GM18867 (cell line): ENCODE results near the gene NAPEPLD.
"Not testable (repeated sequence)": the region's sequence is repeated elsewhere in the genome, so short reads cannot be mapped to it uniquely, and the experiment has no call there.

Experiments
- ATAC-seq: cut with Tn5 transposase; IDR thresholded peaks from one replicate; pipeline ENCODE4 v1.9.1; 2021; ENCODE audit warnings: mild to moderate bottlenecking, moderate library complexity; ENCODE audit not compliant: unreplicated experiment

NAPEPLD gene

DNA sequence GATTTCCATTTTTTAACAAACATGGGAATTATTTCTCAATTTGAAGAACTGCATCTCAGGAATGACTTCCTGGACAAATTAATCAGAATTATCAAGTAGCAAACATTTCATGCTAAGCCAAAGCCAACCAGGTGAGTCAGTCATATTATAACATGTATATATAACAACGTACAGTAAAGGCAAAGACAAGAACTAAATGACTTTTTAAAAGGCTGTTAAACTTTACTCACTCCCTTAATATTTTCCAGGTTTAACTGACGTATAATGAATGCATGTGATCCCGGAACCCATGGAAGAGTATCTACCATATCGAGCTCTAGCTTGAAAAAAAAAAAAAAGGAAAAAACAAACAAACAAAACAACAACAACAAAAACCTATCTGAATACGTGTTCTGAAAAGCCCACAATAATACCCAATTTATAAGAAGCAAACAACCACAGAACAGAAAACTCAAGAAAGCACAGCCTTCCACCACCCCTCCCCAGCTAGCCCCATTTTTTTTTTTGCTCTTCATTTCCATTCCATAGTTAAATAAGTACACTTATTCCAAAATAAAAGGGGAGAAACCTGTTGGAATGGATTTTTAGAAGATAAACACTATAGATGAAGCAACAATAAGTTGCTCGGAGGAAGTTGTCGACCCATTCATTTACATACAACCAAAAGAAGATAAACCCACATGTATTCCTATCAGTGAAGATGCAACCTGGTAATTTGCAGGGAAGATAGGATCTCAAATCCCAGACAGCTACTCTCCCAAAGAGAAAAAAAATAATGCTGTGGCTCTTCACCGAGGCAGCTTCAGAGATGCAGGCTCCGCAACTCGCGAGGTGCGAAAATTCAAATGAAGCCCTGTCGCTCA lies 537 bp downstream of the NAPEPLD start:
- no peak for ATAC-seq

DNA sequence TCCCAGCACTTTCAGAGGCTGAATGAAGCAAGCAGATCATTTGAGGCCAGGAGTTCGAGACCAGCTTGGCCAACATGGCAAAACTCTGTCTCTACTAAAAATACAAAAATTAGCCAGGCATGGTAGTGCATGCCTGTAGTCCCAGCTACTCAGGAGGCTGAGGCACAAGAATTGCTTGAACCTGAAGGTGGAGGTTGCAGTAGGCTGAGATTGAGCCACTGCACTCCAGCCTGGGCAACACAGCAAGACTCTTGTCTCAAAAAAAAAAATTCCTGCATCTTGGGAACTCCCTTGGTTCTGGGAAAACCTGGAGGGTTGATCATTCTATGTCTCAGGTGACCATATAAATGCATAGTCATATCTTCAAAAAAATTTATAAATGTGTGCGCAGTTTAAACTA lies 4.1 kb downstream of the NAPEPLD start:
- ATAC-seq = not testable (repeated sequence)

DNA sequence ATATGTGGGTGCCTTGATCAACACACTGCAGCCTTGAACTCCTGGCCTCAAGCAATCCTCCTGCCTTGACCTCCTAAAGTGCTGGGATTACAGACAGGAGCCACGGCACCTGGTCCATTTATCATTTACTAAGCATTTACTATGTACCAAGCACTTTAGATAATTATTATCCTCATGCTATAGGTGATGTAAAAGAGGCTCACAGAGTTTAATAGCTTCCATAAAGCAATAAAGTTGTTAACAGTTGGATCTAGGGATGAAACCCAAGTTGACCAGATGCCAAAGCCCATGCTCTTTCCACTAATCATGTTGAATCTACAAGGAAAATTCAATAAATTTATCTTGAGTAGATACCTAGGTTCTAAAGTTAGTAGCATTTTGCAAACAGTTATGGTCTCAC lies 5.0 kb downstream of the NAPEPLD start:
- no peak for ATAC-seq

DNA sequence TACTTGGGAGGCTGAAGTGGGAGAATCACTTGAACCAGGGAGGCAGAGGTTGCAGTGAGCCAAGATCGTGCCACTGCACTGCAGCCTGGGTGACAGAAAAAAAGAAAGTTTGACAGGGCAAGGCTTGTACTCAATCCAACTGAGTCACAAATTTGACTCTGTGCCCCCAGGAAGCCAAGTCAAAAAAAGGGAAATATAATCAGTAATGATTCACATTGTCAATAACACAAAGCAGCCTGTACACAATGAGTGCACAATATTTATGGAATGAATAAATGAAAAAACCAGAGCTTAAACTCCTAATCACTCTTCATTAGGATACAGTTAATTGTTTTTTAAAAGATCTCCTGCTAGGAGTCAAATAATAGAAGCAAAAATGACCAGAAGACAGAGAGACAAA lies 6.4 kb downstream of the NAPEPLD start:
- ATAC-seq = no peak

GRCh38 chr7:103141753-103142404 lies 7.0 kb downstream of the NAPEPLD start:
- ATAC-seq = no peak

- no peak for ATAC-seq
Observed at GRCh38 chr7:103140685-103141084, 8.2 kb downstream of the NAPEPLD start.

DNA sequence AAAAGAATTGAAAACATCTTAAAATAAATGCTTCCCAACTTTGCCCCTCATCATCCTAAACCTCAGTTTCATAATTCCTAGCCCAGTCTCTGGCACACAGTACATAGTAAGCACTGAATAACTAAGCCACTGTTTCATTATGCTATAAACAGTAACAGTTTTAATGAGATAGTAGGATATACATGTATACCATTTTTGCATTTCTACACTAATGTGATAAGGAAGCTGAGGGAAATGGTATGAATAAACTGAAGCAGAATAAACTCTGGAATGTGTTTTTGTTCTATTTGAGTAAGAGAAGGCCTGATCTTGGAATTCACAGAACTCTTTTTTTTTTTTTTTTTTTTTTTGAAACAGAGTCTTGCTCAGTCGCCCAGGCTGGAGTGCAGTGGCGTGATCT lies 8.8 kb downstream of the NAPEPLD start:
- ATAC-seq = no peak

- no peak for ATAC-seq
Observed at GRCh38 chr7:103134836-103135554, 13.9 kb downstream of the NAPEPLD start.

DNA sequence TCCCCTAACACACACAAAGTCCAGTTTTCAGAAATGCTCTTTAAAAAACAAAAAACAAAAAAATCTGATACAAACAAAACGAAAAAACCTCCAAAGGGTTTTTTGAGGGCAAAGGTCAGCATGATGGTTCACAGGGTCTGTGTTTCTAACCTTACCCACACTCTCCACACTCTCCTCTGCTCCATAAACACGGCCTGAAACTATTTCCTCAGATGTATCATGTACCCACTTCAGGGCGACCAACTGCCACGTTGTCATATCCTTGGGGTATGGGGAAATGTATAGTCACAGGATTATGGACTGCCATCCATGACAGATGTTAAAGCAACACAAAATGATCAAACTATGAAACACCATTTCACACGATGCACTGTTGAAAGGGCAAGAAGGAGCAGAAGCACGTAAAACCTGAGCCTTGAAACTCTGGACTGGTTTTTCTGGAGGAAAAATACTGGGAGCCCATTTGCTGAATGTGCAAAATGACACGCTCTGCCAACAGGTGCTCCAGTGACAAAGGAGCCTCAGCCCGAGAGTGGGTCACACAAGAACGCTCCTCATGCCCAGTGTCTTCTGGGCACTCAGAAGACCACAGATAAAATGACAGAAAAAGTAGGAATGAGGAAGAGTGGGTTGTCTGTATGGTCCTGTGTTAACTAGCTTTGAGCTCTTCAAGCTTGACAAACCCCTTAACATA lies 15.8 kb downstream of the NAPEPLD start:
- no peak for ATAC-seq

GRCh38 chr7:103130901-103131624 lies 17.8 kb downstream of the NAPEPLD start:
- no peak for ATAC-seq

DNA sequence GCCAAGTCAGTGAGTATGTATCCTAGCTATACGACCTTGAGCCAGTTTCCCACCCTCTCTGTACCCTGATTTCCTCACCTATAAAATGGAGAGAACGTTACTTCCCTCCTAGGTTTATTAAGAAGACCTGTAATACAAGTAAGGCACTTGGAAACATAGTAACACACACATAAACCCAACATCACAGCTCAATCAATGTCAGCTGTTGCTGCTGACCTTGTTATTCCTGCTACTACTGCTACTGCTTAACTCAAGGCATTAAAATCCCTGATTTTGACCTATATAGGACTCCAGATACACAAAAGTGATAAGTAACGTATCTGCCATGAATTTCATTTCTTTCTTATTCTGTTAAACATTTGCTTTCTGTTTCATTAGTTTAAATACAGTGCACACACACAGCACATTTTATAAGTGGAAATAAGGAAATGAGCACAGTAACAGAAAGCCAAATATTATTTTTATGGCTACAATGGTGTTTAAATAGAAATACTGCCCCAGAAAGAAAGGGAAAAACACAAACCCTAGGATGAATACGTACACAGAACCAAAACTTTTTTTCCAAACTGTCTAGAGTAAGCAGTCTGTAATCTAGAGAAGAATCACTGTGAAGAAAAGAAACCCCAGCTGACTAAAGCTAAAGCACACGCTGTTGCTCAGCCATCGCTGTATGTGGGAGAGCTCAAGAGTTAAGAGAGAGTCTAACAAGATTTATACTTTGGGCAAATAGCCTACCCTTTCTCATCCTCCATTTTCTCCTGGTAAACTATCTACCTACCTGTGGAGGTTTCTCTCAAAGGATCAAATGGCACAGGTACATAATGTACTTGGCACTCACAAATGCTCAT lies 19.0 kb downstream of the NAPEPLD start:
- no peak for ATAC-seq

DNA sequence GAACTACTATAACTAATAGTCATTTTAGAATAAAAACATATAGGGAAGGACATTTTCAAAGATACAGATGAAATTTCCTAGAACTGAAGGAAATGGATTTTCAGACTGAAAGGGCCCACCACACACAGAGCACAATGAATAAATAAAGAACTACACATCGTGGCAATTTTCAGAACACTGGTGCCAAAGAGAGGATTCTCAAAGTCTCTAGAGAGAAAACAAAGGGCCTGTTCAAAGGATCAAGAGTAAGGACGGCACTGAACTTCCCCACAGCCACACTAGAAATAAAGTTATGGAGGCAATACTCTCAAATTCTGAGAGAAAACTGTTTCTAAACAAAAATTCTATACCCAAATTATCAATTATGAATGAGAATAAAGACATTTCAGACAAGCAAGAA lies 21.9 kb downstream of the NAPEPLD start:
- no peak for ATAC-seq

- no peak for ATAC-seq
Observed at GRCh38 chr7:103124429-103124979, 24.4 kb downstream of the NAPEPLD start.

DNA sequence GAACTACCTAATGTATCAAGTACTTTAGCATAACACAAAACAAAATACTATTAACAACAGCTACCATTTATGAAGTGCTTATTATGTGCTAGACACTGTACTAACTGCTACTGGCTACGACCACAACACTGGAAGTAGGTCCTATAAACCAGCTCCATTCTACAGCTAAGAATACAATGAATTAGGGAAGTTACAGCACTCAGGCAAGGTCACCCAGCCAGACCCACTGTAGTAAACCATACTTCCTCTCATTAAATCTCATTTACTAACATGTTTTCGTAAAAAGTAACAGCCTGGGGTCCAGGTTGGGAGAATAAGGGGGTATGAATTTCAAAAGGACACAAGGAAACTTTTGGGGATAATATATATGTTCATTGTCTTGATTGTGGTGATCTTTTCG lies 25.4 kb downstream of the NAPEPLD start:
- ATAC-seq = no peak

DNA sequence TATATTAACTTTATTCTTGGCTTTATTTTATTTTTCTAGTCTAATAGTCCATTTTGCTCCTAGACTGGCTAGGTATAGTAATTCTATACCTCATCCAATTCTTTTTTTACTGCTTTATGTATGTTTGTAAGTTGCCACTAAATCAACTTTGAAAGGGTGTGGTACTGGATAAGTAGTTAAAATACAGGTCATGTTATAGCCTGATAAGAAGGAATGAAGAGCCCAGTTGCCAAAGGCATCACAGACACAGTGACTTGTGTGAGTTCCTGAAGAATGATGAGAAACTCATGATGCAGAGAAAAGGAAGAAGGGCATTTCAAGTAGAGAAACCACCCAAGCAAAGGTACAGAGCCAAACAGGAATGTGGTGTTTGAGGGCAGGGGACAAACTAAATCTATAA lies 27.3 kb downstream of the NAPEPLD start:
- no peak for ATAC-seq

DNA sequence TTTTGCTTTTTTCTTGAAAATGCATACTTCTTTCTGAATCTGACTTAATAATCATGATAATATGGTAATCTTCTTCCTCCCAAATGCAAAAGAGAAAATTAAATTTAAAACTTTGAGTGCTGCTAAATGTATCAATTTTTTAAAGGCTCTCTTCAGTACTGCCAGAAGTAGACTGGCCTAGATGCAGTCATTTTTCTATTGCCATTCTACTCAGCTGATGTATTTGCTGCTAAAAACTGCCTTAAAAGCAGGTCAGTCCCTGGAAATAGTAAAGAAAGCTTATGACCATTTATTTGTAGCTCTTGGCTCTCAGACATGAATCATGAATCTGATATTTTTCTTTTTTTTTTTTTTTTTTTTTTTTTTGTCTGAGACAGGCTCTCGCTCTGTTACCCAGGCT lies 28.5 kb downstream of the NAPEPLD start:
- no peak for ATAC-seq

- no peak for ATAC-seq
Observed at GRCh38 chr7:103119791-103120291, 29.1 kb downstream of the NAPEPLD start.

DNA sequence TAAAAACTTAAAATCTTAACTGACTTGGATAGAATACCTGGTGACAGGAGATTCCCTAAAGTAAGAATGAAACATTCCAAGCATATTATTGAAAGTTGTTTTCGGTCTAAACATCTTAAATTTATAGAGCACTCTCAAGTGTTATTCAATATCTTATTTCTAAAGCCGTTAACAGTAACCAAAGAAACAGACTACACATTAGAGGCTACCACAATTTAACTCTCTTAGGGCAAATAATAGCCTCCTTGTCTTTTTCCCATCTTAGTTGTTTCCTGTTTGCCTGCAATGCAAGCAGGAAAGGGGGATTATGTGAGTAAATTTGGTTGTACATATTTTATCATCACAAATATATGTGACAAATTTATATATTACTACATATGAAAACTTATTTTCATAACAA lies 31.4 kb downstream of the NAPEPLD start:
- ATAC-seq = no peak

- ATAC-seq = no peak
Observed at GRCh38 chr7:103116991-103117390, 31.9 kb downstream of the NAPEPLD start.
